ENCODE measurements around the gene TEKT5. TPM values are rescaled to one million over a fixed set of nuclear protein-coding genes. Genes with fewer than 3 reads are reported as not detected.
"Not testable (repeated sequence)": the region's sequence is repeated elsewhere in the genome, so short reads cannot be mapped to it uniquely, and the experiment has no call there.

TEKT5 gene
- total RNA-seq: not detected in 2 replicates

GRCh38 chr16:10694830-10695229 lies at the start of gene TEKT5:
Gene TEKT5, minus strand, starts transcription at chr16:10694930. Its CDS starts 57 bp downstream, at chr16:10694873.
- DNase-seq (ENCODE audit: low read depth in 2 of 2): no peak

- peak; percentile 99 for DNase-seq (ENCODE audit: low read depth in 2 of 2)
Measured at GRCh38 chr16:10743610-10744369, 49.1 kb upstream of the TEKT5 start, which contains the start of gene NUBP1. Gene NUBP1, plus strand, starts transcription at chr16:10743842. Its CDS starts 22 bp downstream, at chr16:10743864.

GRCh38 chr16:10743227-10743609 lies 48.5 kb upstream of the TEKT5 start:
- no peak for DNase-seq (ENCODE audit: low read depth in 2 of 2)

GRCh38 chr16:10741844-10742243 lies 47.1 kb upstream of the TEKT5 start:
- DNase-seq (ENCODE audit: low read depth in 2 of 2): peak in 1 of 2 donors; percentile 56

- not testable (repeated sequence) for DNase-seq (ENCODE audit: low read depth in 2 of 2)
Measured at GRCh38 chr16:10741249-10741648, 46.5 kb upstream of the TEKT5 start.

GRCh38 chr16:10740845-10741208 lies 46.1 kb upstream of the TEKT5 start:
- no peak for DNase-seq (ENCODE audit: low read depth in 2 of 2)

GRCh38 chr16:10740000-10740844 lies 45.5 kb upstream of the TEKT5 start:
- no peak for DNase-seq (ENCODE audit: low read depth in 2 of 2)

- peak; percentile 69 to 82 for DNase-seq (ENCODE audit: low read depth in 2 of 2)
Measured at GRCh38 chr16:10738231-10739077, 43.7 kb upstream of the TEKT5 start.

- DNase-seq (ENCODE audit: low read depth in 2 of 2): peak; percentile 61 to 79
Measured at GRCh38 chr16:10737068-10737625, 42.4 kb upstream of the TEKT5 start.

GRCh38 chr16:10731790-10732189 lies 37.1 kb upstream of the TEKT5 start:
- no peak for DNase-seq (ENCODE audit: low read depth in 2 of 2)

GRCh38 chr16:10729104-10730048 lies 34.6 kb upstream of the TEKT5 start:
- DNase-seq (ENCODE audit: low read depth in 2 of 2): peak in 1 of 2 donors; percentile 15

- DNase-seq (ENCODE audit: low read depth in 2 of 2): no peak
Measured at GRCh38 chr16:10728003-10728887, 33.5 kb upstream of the TEKT5 start.

GRCh38 chr16:10708969-10709368 lies 14.2 kb upstream of the TEKT5 start:
- DNase-seq (ENCODE audit: low read depth in 2 of 2): no peak

GRCh38 chr16:10699756-10700155 lies 5.0 kb upstream of the TEKT5 start:
- no peak for DNase-seq (ENCODE audit: low read depth in 2 of 2)

- no peak for DNase-seq (ENCODE audit: low read depth in 2 of 2)
Measured at GRCh38 chr16:10694306-10694705, 424 bp downstream of the TEKT5 start.

GRCh38 chr16:10693889-10694288 lies 841 bp downstream of the TEKT5 start:
- DNase-seq (ENCODE audit: low read depth in 2 of 2): no peak

GRCh38 chr16:10692470-10692869 lies 2.3 kb downstream of the TEKT5 start:
- DNase-seq (ENCODE audit: low read depth in 2 of 2): no peak

GRCh38 chr16:10688726-10689125 lies 6.0 kb downstream of the TEKT5 start:
- DNase-seq (ENCODE audit: low read depth in 2 of 2): no peak

GRCh38 chr16:10688291-10688690 lies 6.4 kb downstream of the TEKT5 start:
- DNase-seq (ENCODE audit: low read depth in 2 of 2): no peak
